DOHH2 (cell line): ENCODE results near the gene PLA2G4F.

Source experiments
- H3F3A ChIP-seq: fragments of 200-600 bp; sonication (generic), shearing (Covaris generic); 2 replicates; pipeline ENCODE4 v1.6.0; 2016; ENCODE audit warnings: antibody characterized with exemption, mild to moderate bottlenecking; ENCODE audit not compliant: control insufficient read depth, insufficient read depth
- H3K27ac ChIP-seq: fragments of 200-600 bp; sonication (generic); 2 replicates; pipeline ENCODE4 v1.5.1; 2014; ENCODE audit warnings: low read depth, mild to moderate bottlenecking, low read length, moderate library complexity
- H3K27me3 ChIP-seq: fragments of 200-600 bp; sonication (generic); 2 replicates; pipeline ENCODE4 v1.6.1; 2014; ENCODE audit warnings: mild to moderate bottlenecking, low read length, mixed read lengths; ENCODE audit not compliant: control insufficient read depth
- H3K36me3 ChIP-seq: fragments of 200-600 bp; sonication (generic); 2 replicates; pipeline ENCODE4 v1.6.1; 2014; ENCODE audit warnings: mild to moderate bottlenecking, low read length, moderate library complexity, mixed read lengths; ENCODE audit not compliant: control insufficient read depth
- H3K4me1 ChIP-seq: fragments of 200-600 bp; sonication (generic); 2 replicates; pipeline ENCODE4 v1.6.1; 2014; ENCODE audit warnings: mild to moderate bottlenecking, low read length, mixed read lengths; ENCODE audit not compliant: control insufficient read depth
- H3K4me2 ChIP-seq: fragments of 200-600 bp; sonication (generic); 2 replicates; pipeline ENCODE4 v1.6.0; 2014; ENCODE audit warnings: mild to moderate bottlenecking, low read length, moderate library complexity
- H3K4me3 ChIP-seq: fragments of 200-600 bp; sonication (generic); 2 replicates; pipeline ENCODE4 v1.5.1; 2014; ENCODE audit warnings: mild to moderate bottlenecking, low read length, mixed read lengths
- H3K79me2 ChIP-seq: fragments of 200-600 bp; sonication (generic); 2 replicates; pipeline ENCODE4 v1.6.1; 2014; ENCODE audit warnings: mild to moderate bottlenecking, low read length, mixed read lengths; ENCODE audit not compliant: control insufficient read depth
- H3K9me2 ChIP-seq: fragments of 200-600 bp; sonication (generic); replicated peaks from 2 replicates; pipeline ENCODE4 v1.6.1; 2014; ENCODE audit warnings: mild to moderate bottlenecking, low read length, mixed read lengths; ENCODE audit not compliant: control insufficient read depth
- H3K9me3 ChIP-seq: fragments of 200-600 bp; sonication (generic); 2 replicates; pipeline ENCODE4 v1.6.1; 2014; ENCODE audit warnings: antibody characterized with exemption, low read length, mixed read lengths; ENCODE audit not compliant: control insufficient read depth, insufficient read depth
- H4K20me1 ChIP-seq: fragments of 200-600 bp; sonication (generic); 2 replicates; pipeline ENCODE4 v1.6.0; 2014; ENCODE audit warnings: low read depth, mild to moderate bottlenecking, antibody characterized with exemption, low read length, moderate library complexity; ENCODE audit not compliant: control insufficient read depth, insufficient read depth
- EZH2phosphoT487 ChIP-seq: fragments of 200-600 bp; sonication (generic); IDR thresholded peaks from 2 replicates; pipeline ENCODE4 v1.6.1; 2017; ENCODE audit warnings: borderline replicate concordance, mild to moderate bottlenecking, antibody characterized with exemption, low read length, moderate library complexity, mixed read lengths
- TF ChIP-seq, protein P1 (sequence below): fragments of 200-600 bp; sonication (generic); IDR thresholded peaks from one replicate; pipeline ENCODE4 v1.5.1; 2014; ENCODE audit warnings: antibody characterized with exemption, mild to moderate bottlenecking, low read depth, low read length; ENCODE audit not compliant: poor library complexity, severe bottlenecking

Gene PLA2G4F

DNA sequence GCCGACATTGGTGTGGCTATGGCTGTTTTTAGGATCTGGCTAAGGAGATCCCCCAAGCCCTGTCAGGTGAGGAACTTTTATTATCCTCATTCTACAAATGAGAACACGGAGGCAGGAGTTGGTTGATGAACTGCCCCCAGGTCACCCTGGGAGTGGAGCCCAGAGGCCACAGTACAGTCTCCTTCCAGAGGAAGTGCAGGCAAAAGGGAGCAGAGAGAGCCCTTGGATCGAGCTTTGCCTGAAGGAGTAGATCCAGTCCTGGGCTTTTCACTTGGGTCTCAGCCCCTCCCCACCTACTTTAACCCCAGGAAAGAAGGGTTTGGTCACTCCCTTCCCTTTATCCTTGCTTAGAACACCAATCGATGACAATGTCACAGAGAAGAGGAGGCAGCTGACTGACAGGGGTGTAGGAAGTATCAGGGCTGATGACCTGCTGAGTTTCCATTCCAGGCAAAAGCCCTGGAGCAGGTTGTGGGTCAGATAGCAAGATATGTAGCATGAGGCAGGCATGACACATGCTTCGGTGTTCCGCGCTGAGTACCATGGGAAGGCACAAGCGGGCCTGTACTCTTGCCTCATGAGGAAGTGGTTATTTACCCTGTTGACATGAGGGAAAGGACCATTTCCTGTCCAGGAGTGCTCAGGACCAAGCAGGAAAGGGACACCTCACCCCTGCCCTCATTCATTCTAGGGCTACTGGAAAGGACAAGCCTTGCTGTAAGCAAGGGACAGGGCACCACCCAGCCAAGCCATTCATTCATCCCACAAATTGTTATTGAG lies 56.2 kb downstream of the PLA2G4F start:
- H3K4me2 ChIP-seq: no peak overlapping the region
- no peak overlapping the region for H3K27ac ChIP-seq
- H3K4me3 ChIP-seq: no peak overlapping the region
- no peaks in the 10 kb centered on the region for H3K36me3 ChIP-seq
- no peaks in the 10 kb centered on the region for H3K9me3 ChIP-seq
- H3K9me2 ChIP-seq: no peaks in the 10 kb centered on the region
- H3K4me1 ChIP-seq: no peaks in the 10 kb centered on the region
- H3F3A ChIP-seq: no peaks in the 10 kb centered on the region
- TF ChIP-seq, protein P1, sequence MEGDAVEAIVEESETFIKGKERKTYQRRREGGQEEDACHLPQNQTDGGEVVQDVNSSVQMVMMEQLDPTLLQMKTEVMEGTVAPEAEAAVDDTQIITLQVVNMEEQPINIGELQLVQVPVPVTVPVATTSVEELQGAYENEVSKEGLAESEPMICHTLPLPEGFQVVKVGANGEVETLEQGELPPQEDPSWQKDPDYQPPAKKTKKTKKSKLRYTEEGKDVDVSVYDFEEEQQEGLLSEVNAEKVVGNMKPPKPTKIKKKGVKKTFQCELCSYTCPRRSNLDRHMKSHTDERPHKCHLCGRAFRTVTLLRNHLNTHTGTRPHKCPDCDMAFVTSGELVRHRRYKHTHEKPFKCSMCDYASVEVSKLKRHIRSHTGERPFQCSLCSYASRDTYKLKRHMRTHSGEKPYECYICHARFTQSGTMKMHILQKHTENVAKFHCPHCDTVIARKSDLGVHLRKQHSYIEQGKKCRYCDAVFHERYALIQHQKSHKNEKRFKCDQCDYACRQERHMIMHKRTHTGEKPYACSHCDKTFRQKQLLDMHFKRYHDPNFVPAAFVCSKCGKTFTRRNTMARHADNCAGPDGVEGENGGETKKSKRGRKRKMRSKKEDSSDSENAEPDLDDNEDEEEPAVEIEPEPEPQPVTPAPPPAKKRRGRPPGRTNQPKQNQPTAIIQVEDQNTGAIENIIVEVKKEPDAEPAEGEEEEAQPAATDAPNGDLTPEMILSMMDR: no peak
- no peak for TF ChIP-seq EZH2phosphoT487
- no peaks in the 10 kb centered on the region for H3K79me2 ChIP-seq
- H4K20me1 ChIP-seq: no peaks in the 10 kb centered on the region
- peaks cover 9% of the 10 kb centered on the region for H3K27me3 ChIP-seq

DNA sequence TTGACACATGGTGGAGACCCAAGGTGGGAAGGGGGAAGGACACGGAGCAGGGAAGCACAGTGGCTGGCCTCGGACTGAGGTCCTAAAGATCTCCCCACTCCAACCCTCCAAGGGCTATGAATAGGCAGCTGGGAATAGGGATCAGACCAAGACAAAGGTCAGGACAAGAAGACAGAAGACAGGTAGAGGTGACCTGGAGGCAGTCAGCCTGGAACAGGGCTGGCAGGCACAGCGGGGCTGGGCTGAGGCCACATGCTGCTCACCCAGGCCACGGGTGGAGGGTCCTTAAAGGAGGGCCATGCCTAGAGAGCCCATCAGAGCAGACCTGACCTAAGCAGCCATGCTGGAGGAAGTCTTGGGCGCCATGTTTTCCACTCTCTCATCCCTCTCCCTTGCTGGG lies 59.4 kb downstream of the PLA2G4F start:
- no peaks in the 10 kb centered on the region for H4K20me1 ChIP-seq
- TF ChIP-seq, protein P1: no peak
- TF ChIP-seq EZH2phosphoT487: no peak
- H3K27me3 ChIP-seq: peaks cover 9% of the 10 kb centered on the region

DNA sequence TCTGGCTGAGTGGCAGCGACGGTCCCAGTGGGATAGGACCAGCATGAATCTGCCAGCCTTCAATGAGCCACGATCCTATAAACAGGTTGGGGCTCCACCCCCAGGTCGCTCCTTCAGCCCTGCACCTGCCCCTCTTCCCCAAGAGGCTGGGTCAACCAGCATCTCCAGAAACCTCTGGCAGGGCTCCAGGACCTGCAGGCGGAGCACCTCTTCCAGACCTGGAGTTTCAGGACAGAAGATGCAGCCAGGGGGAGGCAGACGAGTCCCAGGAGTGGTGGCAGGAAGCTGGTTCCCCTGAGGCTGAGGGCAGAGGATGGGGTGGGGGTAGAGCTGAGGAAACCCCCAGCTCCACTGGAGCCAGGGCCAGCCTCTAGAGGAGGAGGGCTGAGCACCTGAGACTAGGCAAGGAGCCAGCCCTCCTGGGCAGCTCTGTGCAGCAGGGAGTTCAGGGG lies 61.9 kb downstream of the PLA2G4F start, which contains the start of gene PLA2G4D:
Gene PLA2G4D, minus strand, starts transcription at position 51 of the 452 bp plus-strand sequence. CDS start 103 bp downstream, outside the sequence.
- H3K79me2 ChIP-seq: no peaks in the 10 kb centered on the region
- H3K4me3 ChIP-seq: no peak within 1 kb of the TSS
- peaks cover 15% of the 10 kb centered on the region for H3K27me3 ChIP-seq
- no peaks in the 10 kb centered on the region for H3K36me3 ChIP-seq
- TF ChIP-seq, protein P1: no peak
- no peak for TF ChIP-seq EZH2phosphoT487
- no peak within 1 kb of the TSS for H3K4me2 ChIP-seq
- H4K20me1 ChIP-seq: no peaks in the 10 kb centered on the region
- no peaks in the 10 kb centered on the region for H3K9me3 ChIP-seq
- H3K9me2 ChIP-seq: no peaks in the 10 kb centered on the region
- H3K27ac ChIP-seq: no peak within 1 kb of the TSS
- peaks cover 6% of the 10 kb centered on the region; the same call in 1 of the 2 replicates for H3K4me1 ChIP-seq
- no peaks in the 10 kb centered on the region for H3F3A ChIP-seq

More for the DNA sequence above, 59.4 kb downstream of the PLA2G4F start:
- Histone ChIP-seq H3K9me3 (no peaks in the 10 kb centered on the region), H3K9me2 (no peaks in the 10 kb centered on the region), H3K4me1 (peaks cover 6% of the 10 kb centered on the region; the same call in 1 of the 2 replicates), H3K27ac (no peak overlapping the region), H3K4me2 (no peak overlapping the region), H3K4me3 (no peak overlapping the region), H3K36me3 (no peaks in the 10 kb centered on the region), H3F3A (no peaks in the 10 kb centered on the region), H3K79me2 (no peaks in the 10 kb centered on the region)
